Thymus (tissue), 11 donors: ENCODE data around the gene SLC15A4. TPM values are rescaled to one million over a fixed set of nuclear protein-coding genes. Genes with fewer than 3 reads are reported as not detected.

ENCODE experiments used
- DNase-seq, 9 donors: peaks; one replicate each; pipeline ENCODE4 v3.0.0-alpha.2; 2013; ENCODE audit warnings: low spot score in 9 of 9, low read depth in 6 of 9, missing footprints in 1 of 9
- H3K27ac ChIP-seq, 2 donors: one replicate each; pipeline ENCODE4 v1.5.1; 2013; ENCODE audit warnings: control low read depth in 1 of 2, low read depth in 1 of 2, low read length in 1 of 2, mild to moderate bottlenecking in 1 of 2, moderate library complexity in 1 of 2
- H3K27me3 ChIP-seq, 2 donors: one replicate each; pipeline ENCODE4 v1.5.1; 2013; ENCODE audit warnings: low read length in 1 of 2; ENCODE audit not compliant: control insufficient read depth in 2 of 2, insufficient read depth in 1 of 2
- H3K36me3 ChIP-seq, 2 donors: one replicate each; pipeline ENCODE4 v1.5.1; 2013; ENCODE audit warnings: low read length in 1 of 2, mild to moderate bottlenecking in 1 of 2, moderate library complexity in 1 of 2; ENCODE audit not compliant: control insufficient read depth in 2 of 2, insufficient read depth in 2 of 2
- H3K4me1 ChIP-seq, 2 donors: one replicate each; pipeline ENCODE4 v1.5.1; 2013; ENCODE audit warnings: low read length in 2 of 2; ENCODE audit not compliant: control insufficient read depth in 2 of 2, insufficient read depth in 2 of 2
- H3K4me3 ChIP-seq, 2 donors: one replicate each; pipeline ENCODE4 v1.5.1; 2013; ENCODE audit warnings: low read length in 2 of 2, control low read depth in 1 of 2, mild to moderate bottlenecking in 1 of 2
- H3K9me3 ChIP-seq, 2 donors: one replicate each; pipeline ENCODE4 v1.5.1; 2013; ENCODE audit warnings: low read length in 1 of 2, mild to moderate bottlenecking in 1 of 2; ENCODE audit not compliant: control insufficient read depth in 2 of 2, insufficient read depth in 1 of 2
- WGBS: extraction: QIAGEN DNeasy Blood & Tissue Kit; methylation state at CpG from one replicate; pipeline ENCODE4 v1.1.7; 2013; 5-methylcytosine and 5-hydroxymethylcytosine counted together
- polyA plus RNA-seq: library from polyadenylated mRNA; stranded (reverse); fragments of 200-250 nt; gene quantifications from one replicate; pipeline ENCODE4 v1.2.3, GENCODE V29; 2013
- total RNA-seq: library from RNA; stranded (reverse); fragments of 120-200 nt; gene quantifications from one replicate; pipeline ENCODE4 v1.2.4, GENCODE V29; 2013
- donor health status: healthy.

SLC15A4 gene
- total and polyA plus RNA-seq, 2 donors = 13.4 to 24.7 TPM

- Histone ChIP-seq H3K27ac (no peak overlapping the region), H3K9me3 (no peaks in the 10 kb centered on the region), H3K4me3 (no peak overlapping the region), H3K27me3 (no peaks in the 10 kb centered on the region), H3K36me3 (no peaks in the 10 kb centered on the region), H3K4me1 (no peaks in the 10 kb centered on the region)
- DNase-seq = no peak
- 95% methylated on average over 4 of the region's 4 CpGs for WGBS
Measured at GRCh38 chr12:128755566-128755965, 68.2 kb downstream of the SLC15A4 start.

DNA sequence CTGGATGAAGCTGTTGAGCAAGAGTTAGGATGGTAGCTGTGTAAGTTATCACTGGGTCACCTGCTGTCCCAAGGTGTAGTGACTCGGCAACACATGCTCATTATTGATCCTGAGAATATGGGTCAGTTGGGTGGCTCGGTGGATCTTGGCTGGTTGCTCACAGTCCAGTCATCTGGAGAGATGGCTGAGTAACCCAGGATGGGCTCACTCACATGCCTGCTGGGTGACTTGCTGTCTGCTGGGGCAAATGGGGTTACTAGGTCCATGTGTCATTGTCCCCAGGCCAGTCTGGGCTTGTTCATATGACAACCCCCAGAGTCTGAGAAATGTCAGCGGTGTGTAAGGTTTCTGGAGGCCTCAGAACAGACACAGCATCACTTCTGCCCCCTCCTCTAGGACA, 69.5 kb downstream of the SLC15A4 start:
- no peak for DNase-seq

DNA sequence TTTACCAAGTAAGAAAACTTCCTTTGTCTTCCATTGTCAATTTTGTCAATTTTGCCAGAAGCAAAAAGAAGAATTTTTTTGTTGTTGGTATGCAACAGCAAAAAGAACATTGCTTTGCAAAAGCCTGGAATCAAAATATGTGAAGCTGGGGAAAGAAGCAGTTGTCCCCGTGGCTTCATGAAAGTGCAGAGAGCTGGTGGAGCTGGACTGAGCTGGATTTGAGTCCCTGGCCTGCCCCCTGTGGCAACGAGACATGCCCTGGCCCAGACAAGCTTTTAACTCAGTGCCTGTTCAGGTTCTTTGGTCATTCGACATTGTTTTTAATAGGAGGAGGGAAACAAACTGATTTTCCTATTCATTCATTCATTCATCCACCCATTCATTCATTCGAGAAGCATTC, 70.3 kb downstream of the SLC15A4 start:
- Histone ChIP-seq H3K27me3 (no peaks in the 10 kb centered on the region), H3K4me1 (no peaks in the 10 kb centered on the region), H3K27ac (no peak overlapping the region), H3K4me3 (no peak overlapping the region), H3K36me3 (no peaks in the 10 kb centered on the region), H3K9me3 (no peaks in the 10 kb centered on the region)
- WGBS = 82% methylated on average over 4 of the region's 4 CpGs
- DNase-seq = no peak

More for the DNA sequence above, 69.5 kb downstream of the SLC15A4 start:
- Histone ChIP-seq H3K4me3 (no peak overlapping the region), H3K27me3 (no peaks in the 10 kb centered on the region), H3K4me1 (no peaks in the 10 kb centered on the region), H3K36me3 (no peaks in the 10 kb centered on the region), H3K9me3 (no peaks in the 10 kb centered on the region), H3K27ac (no peak overlapping the region)
- 95% methylated on average over 3 of the region's 3 CpGs for WGBS

DNA sequence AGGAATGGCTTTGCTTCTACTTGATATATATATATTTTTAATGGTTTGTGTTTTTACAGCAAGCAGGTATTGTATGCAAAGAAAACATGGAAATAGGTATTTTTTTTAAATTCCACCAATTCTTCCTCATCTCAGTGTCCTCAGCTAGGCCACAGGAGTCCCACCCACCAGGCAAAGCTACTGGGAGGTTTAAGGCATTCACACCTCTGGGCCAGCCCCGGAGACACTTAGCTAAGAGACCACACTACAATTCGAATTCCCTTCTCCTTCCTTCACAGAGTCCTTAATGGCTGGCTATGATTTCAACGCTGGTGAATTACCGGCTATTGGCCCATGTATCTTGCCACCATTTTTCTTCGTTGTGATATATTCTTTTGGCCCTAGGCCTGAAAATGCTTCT, 71.4 kb downstream of the SLC15A4 start:
- Histone ChIP-seq H3K9me3 (no peaks in the 10 kb centered on the region), H3K4me1 (peaks cover 0 to under 1% of the 10 kb centered on the region in 2 donors), H3K4me3 (no peak overlapping the region), H3K36me3 (no peaks in the 10 kb centered on the region), H3K27me3 (no peaks in the 10 kb centered on the region), H3K27ac (no peak overlapping the region)
- 91% methylated on average over 5 of the region's 5 CpGs for WGBS
- DNase-seq = no peak

GRCh38 chr12:128747441-128747840, 76.3 kb downstream of the SLC15A4 start:
- no peak for DNase-seq
- Histone ChIP-seq H3K4me3 (no peak overlapping the region), H3K9me3 (no peaks in the 10 kb centered on the region), H3K27me3 (no peaks in the 10 kb centered on the region), H3K36me3 (no peaks in the 10 kb centered on the region), H3K27ac (no peak overlapping the region), H3K4me1 (peaks cover 0 to 12% of the 10 kb centered on the region in 2 donors)
- WGBS = 40% methylated on average over 13 of the region's 13 CpGs

- no peaks in the 10 kb centered on the region for H3K9me3 ChIP-seq
- no peaks in the 10 kb centered on the region for H3K36me3 ChIP-seq
- no peak overlapping the region for H3K27ac ChIP-seq
- H3K4me3 ChIP-seq = no peak overlapping the region
- 65% methylated on average over 11 of the region's 11 CpGs for whole genome bisulfite sequencing
- no peak for DNase-seq
- peaks cover 0 to 12% of the 10 kb centered on the region in 2 donors for H3K4me1 ChIP-seq
- H3K27me3 ChIP-seq = no peaks in the 10 kb centered on the region
Measured at GRCh38 chr12:128745772-128746689, 77.7 kb downstream of the SLC15A4 start.

GRCh38 chr12:128743916-128744315, 79.8 kb downstream of the SLC15A4 start:
- Histone ChIP-seq H3K9me3 (no peaks in the 10 kb centered on the region), H3K27me3 (no peaks in the 10 kb centered on the region), H3K36me3 (no peaks in the 10 kb centered on the region), H3K4me3 (no peak overlapping the region), H3K27ac (no peak overlapping the region), H3K4me1 (peaks cover 0 to 12% of the 10 kb centered on the region in 2 donors)
- no peak for DNase-seq
- WGBS = 70% methylated on average over 7 of the region's 7 CpGs

Other genes starting within 250 kb of the SLC15A4 start
- gene GLT1D1, start 29.5 kb upstream of the SLC15A4 start, total RNA-seq = 0.33 TPM
- 1.1 TPM for gene GLT1D1, start 29.5 kb upstream of the SLC15A4 start, polyA plus RNA-seq